ENCODE results near the gene GRAMD4. TPM values are rescaled to one million over a fixed set of nuclear protein-coding genes. Genes with fewer than 3 reads are reported as not detected.
"Not testable (repeated sequence)": the region's sequence is repeated elsewhere in the genome, so short reads cannot be mapped to it uniquely, and the experiment has no call there.

GRAMD4 gene
- total RNA-seq, 1 donor, result 18.1 TPM

DNA sequence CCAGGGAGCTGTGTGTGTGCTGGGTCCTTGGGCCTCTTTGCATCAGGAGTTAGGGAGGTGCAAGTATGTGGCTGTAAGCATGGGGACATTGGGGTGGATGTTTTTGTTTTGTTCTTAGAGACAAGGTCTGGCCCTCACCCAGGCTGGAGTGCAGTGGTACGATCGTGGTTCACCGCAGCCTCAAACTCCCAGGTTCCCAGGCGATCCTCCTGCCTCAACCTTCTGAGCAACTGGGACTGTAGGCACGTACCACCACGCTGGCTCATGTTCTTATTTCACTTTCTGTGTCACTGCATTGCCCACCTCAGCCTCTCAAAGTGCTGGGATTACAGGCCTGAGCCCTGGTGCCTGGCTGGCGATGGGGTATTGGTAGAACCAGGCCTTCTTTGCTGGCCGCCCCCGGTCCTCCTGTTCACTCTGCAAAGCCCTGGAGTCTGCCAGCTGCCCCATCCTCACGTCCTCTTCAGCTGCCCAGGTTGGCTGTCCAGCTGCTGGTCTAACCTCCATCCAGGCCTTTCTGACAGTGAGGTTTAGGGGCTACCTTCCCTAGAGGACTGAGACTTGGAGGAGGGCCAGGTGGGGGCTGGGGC lies 851 bp upstream of the GRAMD4 start:
- no peak overlapping the region for H3K4me3 ChIP-seq (ENCODE audit: low read depth, low read length)
- TF ChIP-seq, protein P1, sequence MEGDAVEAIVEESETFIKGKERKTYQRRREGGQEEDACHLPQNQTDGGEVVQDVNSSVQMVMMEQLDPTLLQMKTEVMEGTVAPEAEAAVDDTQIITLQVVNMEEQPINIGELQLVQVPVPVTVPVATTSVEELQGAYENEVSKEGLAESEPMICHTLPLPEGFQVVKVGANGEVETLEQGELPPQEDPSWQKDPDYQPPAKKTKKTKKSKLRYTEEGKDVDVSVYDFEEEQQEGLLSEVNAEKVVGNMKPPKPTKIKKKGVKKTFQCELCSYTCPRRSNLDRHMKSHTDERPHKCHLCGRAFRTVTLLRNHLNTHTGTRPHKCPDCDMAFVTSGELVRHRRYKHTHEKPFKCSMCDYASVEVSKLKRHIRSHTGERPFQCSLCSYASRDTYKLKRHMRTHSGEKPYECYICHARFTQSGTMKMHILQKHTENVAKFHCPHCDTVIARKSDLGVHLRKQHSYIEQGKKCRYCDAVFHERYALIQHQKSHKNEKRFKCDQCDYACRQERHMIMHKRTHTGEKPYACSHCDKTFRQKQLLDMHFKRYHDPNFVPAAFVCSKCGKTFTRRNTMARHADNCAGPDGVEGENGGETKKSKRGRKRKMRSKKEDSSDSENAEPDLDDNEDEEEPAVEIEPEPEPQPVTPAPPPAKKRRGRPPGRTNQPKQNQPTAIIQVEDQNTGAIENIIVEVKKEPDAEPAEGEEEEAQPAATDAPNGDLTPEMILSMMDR (IDR thresholded peaks at IDR 0.05; ENCODE audit: insufficient read depth, low read depth, low read length), result no peak
- no peak for DNase-seq (ENCODE audit: low read depth)

DNA sequence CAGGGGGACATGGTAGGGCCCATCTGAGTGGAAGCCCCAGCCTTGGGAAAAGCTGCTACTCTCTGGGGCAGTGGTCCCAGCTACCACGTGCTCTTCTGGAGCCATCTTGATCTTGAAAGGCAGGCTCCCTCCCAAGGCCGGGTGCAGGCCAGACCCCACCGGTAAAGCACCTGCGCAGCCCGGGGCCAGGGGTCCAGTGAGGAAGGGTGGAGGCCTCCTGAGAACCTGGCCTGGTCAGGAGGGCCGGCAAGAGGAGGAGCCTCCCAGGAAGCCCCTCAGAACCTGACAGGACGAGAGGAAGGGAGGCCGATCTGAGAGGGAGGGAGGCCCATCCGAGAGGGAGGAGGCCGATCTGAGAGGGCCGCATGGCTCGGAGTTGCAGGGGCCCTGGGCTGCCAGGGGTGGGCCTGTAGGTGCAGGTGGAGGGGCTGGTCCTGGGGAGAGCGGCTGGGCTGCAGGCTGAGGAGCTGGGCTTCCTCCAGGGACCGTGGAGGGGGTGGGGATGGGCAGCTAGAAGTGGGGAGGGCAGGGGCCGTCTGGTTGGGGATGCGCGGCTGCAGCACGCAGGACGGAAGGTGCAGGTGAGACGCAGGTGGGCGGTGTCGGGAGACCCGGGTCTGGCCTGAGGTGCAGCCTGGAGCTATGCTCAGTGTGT lies 529 bp downstream of the GRAMD4 start:
- TF ChIP-seq, protein P1 (IDR thresholded peaks at IDR 0.05; ENCODE audit: insufficient read depth, low read depth, low read length), result no peak
- DNase-seq (ENCODE audit: low read depth), result no peak
- H3K4me3 ChIP-seq (ENCODE audit: low read depth, low read length), result no peak overlapping the region

DNA sequence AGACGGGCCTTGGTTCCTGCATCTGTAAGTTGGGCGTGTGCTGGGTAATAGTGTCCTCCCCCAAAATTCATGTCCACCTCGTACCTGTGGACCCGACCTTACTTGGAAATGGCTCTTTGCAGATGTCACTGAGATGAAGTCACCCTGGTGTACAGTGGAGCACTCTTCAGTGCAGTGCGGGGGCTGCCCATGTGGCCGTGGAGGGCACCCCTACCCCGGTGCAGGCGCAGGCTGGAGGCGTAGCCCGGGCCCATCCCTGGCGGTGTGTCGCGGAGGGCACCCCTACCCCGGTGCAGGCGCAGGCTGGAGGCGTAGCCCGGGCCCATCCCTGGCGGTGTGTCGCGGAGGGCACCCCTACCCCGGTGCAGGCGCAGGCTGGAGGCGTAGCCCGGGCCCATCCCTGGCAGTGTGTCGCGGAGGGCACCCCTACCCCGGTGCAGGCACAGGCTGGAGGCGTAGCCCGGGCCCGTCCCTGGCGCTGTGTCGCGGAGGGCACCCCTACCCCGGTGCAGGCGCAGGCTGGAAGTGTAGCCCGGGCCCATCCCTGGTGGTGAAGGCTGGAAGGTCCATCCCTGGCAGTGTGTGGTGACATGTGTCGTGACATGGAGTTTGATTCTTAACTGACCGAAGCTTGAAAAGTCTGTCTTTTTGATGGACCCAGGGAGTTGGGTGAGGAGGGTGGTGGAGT lies 1.2 kb downstream of the GRAMD4 start:
- DNase-seq (ENCODE audit: low read depth); H3K4me3 ChIP-seq (ENCODE audit: low read depth, low read length): not testable (repeated sequence)

DNA sequence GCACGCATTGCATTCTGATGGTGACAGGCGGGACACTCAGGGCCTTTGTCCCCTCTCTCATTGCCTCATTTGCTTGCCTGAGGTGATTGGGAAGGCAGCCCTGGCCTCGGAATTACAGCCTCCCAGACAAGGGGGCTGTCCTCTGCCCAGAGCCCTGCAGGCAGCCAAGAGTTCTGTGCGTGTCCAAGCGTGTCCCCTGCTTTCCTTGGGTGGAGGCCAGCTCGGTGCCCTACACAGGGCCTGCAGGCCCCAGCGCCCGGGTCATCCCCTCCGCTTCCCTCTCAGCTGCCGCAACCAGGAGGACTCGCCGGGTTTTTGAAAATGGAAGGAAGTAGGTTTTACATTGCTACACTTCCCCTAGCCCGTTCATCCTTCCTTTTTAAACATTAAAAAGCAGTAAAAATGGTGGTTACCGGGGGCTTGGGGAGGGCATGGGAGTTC lies 1.9 kb downstream of the GRAMD4 start:
- no peak overlapping the region for H3K4me3 ChIP-seq (ENCODE audit: low read depth, low read length)
- TF ChIP-seq, protein P1 (IDR thresholded peaks at IDR 0.05; ENCODE audit: insufficient read depth, low read depth, low read length), result no peak
- DNase-seq (ENCODE audit: low read depth), result no peak

DNA sequence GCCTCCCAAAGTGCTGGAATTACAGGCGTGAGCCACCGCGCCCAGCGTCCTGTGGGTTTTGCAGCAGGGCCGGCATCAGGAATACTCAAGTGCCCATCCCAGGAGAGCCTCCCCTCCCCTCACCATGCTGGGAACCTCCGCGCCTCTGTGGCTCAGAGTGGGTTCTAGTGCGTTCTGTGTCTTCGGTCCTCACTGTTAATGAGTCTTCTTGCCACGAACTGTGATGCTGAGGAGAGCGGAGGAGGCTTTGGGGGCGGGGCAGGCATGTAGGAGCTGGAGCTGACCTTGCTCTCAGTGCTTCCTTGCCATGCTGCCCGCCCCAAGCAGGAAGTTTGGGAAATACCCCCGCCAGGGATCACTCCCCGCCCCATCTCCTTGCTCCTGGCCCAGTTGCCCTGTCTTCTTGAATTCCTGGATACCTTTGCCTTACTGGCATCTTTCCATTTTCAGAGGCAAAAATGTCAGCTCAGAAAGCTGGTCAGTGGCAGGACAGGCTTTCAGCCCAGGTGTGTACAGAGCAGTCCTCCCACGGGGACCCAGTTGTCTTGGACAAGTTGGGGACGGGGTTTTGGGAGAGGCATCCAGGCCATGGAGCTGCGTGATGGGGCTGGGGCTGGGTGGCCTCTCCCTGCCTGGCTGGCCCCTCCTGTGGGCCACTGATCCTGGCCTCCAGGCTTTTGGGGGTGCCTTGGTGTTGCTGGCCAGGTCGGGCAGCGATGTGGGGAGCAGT lies 5.1 kb downstream of the GRAMD4 start:
- no peak for DNase-seq (ENCODE audit: low read depth)
- H3K4me3 ChIP-seq (ENCODE audit: low read depth, low read length), result no peak overlapping the region
- TF ChIP-seq, protein P1 (IDR thresholded peaks at IDR 0.05; ENCODE audit: insufficient read depth, low read depth, low read length), result no peak

DNA sequence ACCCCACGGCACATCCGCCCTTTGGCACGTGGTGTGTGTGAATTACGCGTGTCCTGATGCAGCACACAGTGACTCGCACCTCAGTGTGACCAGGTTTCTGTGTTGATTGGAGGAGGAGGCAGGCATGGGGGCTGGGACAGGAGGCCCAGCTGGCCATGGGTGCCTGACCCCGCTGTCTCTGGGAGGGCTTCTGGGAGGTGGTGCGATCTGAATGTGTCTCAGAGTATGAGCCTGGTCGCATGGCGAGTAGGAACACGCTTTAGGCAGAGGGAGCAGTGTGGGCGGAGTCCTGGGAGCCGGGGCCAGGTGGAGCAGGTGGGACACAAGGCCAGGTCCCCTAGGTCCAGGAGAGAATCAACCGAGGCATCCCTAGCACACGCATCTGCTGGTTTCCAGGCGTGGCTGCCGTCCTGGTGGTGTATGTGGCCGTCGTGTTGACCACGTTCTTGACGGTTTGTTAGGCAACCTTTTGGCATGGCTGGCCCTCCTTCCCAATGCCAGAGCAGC lies 5.7 kb downstream of the GRAMD4 start:
- TF ChIP-seq, protein P1 (IDR thresholded peaks at IDR 0.05; ENCODE audit: insufficient read depth, low read depth, low read length), result no peak
- DNase-seq (ENCODE audit: low read depth), result no peak
- no peak overlapping the region for H3K4me3 ChIP-seq (ENCODE audit: low read depth, low read length)

DNA sequence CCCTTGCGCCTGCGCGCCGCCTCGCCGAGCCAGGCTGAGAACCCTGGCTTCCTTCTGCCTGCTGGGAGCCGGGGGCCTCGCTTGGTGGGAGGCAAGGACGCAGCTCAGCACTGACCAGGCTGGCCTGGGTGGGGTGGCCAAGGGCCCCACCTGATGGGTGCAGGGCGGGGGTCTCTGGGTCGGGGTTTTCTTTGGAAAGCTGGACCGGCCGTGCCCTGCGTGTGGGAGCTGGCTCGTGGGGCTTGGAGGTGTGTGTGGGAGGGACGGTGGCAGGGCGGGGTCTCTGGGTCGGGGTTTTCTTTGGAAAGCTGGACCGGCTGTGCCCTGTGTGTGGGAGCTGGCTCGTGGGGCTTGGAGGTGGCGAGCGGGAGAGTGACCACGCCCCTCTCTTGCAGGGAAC lies 6.2 kb downstream of the GRAMD4 start:
- no peak for DNase-seq (ENCODE audit: low read depth)
- TF ChIP-seq, protein P1 (IDR thresholded peaks at IDR 0.05; ENCODE audit: insufficient read depth, low read depth, low read length), result no peak
- no peak overlapping the region for H3K4me3 ChIP-seq (ENCODE audit: low read depth, low read length)

Data from fibroblast of villous mesenchyme (primary cell).